ENCODE data around the gene MYO15B.
"Not testable (repeated sequence)": the region's sequence is repeated elsewhere in the genome, so short reads cannot be mapped to it uniquely, and the experiment has no call there.

Gene MYO15B

GRCh38 chr17:75589919-75590303 is 2.3 kb downstream of the MYO15B start:
- DNase-seq (ENCODE audit: low read depth): no peak
- peak overlapping the region; percentile 64 for H3K4me3 ChIP-seq (ENCODE audit: low read length)
- TF ChIP-seq CTCF (conservative IDR thresholded peaks at IDR 0.05; ENCODE audit: low read length): no peak

GRCh38 chr17:75590314-75590761 is 2.7 kb downstream of the MYO15B start:
- H3K4me3 ChIP-seq (ENCODE audit: low read length): no peak overlapping the region
- DNase-seq (ENCODE audit: low read depth): no peak
- no peak for TF ChIP-seq CTCF (conservative IDR thresholded peaks at IDR 0.05; ENCODE audit: low read length)

- no peak overlapping the region for H3K4me3 ChIP-seq (ENCODE audit: low read length)
- no peak for TF ChIP-seq CTCF (conservative IDR thresholded peaks at IDR 0.05; ENCODE audit: low read length)
- no peak for DNase-seq (ENCODE audit: low read depth)
Measured at GRCh38 chr17:75590849-75591721, 3.5 kb downstream of the MYO15B start.

- H3K4me3 ChIP-seq (ENCODE audit: low read length): no peak overlapping the region
- no peak for TF ChIP-seq CTCF (conservative IDR thresholded peaks at IDR 0.05; ENCODE audit: low read length)
- no peak for DNase-seq (ENCODE audit: low read depth)
Measured at GRCh38 chr17:75591722-75592302, 4.2 kb downstream of the MYO15B start.

GRCh38 chr17:75592348-75593020 is 4.9 kb downstream of the MYO15B start:
- TF ChIP-seq CTCF (conservative IDR thresholded peaks at IDR 0.05; ENCODE audit: low read length): no peak
- H3K4me3 ChIP-seq (ENCODE audit: low read length): no peak overlapping the region
- no peak for DNase-seq (ENCODE audit: low read depth)

GRCh38 chr17:75593430-75593829 is 5.8 kb downstream of the MYO15B start:
- H3K4me3 ChIP-seq (ENCODE audit: low read length); DNase-seq (ENCODE audit: low read depth): not testable (repeated sequence)

- no peak for TF ChIP-seq CTCF (conservative IDR thresholded peaks at IDR 0.05; ENCODE audit: low read length)
- H3K4me3 ChIP-seq (ENCODE audit: low read length): no peak overlapping the region
- DNase-seq (ENCODE audit: low read depth): no peak
Measured at GRCh38 chr17:75594499-75595283, 7.1 kb downstream of the MYO15B start.
